ENCODE results near the gene TMEM63B. TPM values are rescaled to one million over a fixed set of nuclear protein-coding genes. Genes with fewer than 3 reads are reported as not detected.

The TMEM63B gene
- total and polyA plus RNA-seq, 2 donors (not counting 1 experiment from before 2014, with no cell fraction given), result 15.4 to 19.1 TPM

DNA sequence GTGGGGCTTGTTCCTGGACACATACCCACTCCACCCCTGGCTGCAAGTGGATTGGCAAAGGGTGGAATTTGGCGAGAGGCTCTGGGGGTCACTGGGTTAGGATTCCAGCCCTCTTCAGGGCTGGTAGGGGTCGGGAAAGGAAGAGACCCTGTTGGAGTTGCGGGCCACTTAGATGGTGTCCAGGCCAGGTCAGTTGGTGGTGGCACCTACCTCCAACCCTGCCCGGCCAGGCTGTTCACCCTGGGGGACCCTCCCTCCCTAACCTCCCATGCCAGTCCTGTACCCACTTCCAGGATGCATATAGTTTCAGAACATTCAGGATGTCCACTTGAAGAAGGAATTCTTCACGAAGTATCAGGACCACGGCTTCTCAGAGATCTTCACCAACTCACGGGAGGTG, 52.3 kb downstream of the TMEM63B start:
- Mint-ChIP-seq H3K9me3 (ENCODE audit: insufficient read depth) (no peaks in the 10 kb centered on the region), H3K27ac (no peak overlapping the region), H3K4me3 (no peak overlapping the region), H3K27me3 (peaks cover 2% of the 10 kb centered on the region), H3K4me1 (peaks cover 14% of the 10 kb centered on the region)
- 93% methylated on average over 4 of the region's 7 CpGs for WGBS (ENCODE audit: insufficient coverage)
- Histone ChIP-seq H3K9me3 (ENCODE audit: control extremely low read depth in 1 of 3, control insufficient read depth in 2 of 3, insufficient read depth in 1 of 3, low read length in 2 of 3) (peaks cover 0 to 3% (median 0%) of the 10 kb centered on the region in 3 donors), H3K36me3 (replicated peaks in 1 of 2; ENCODE audit: control extremely low read depth in 1 of 2, control insufficient read depth in 1 of 2, extremely low read depth in 1 of 2, insufficient read depth in 2 of 2, low read length in 1 of 2) (no peaks in the 10 kb centered on the region), H4K20me1 (ENCODE audit: control insufficient read depth, insufficient read depth, low read length, poor library complexity, severe bottlenecking) (no peaks in the 10 kb centered on the region), H3K27ac (ENCODE audit: low read length in 2 of 2) (no peak overlapping the region), H3K4me2 (replicated peaks; ENCODE audit: low read depth, low read length, poor library complexity, severe bottlenecking) (no peak overlapping the region), H3K4me1 (ENCODE audit: control insufficient read depth in 2 of 2, insufficient read depth in 2 of 2, low read length in 2 of 2) (peaks cover 10 to 13% of the 10 kb centered on the region in 2 donors), H3K4me3 (ENCODE audit: control extremely low read depth in 1 of 5, extremely low read depth in 1 of 5, insufficient read depth in 1 of 5, low read depth in 2 of 5, low read length in 4 of 5) (no peak overlapping the region), H2AFZ (ENCODE audit: insufficient read depth, low read depth, low read length, poor library complexity, severe bottlenecking) (no peak overlapping the region), H3K9ac (ENCODE audit: low read length) (no peak overlapping the region), H3K27me3 (replicated peaks in 1 of 4; ENCODE audit: control extremely low read depth in 1 of 4, control insufficient read depth in 3 of 4, insufficient read depth in 4 of 4, low read length in 3 of 4) (peaks cover 0 to 17% (median 0%) of the 10 kb centered on the region in 4 experiments), H3K79me2 (ENCODE audit: control insufficient read depth, insufficient read depth, low read length) (no peaks in the 10 kb centered on the region)
- ATAC-seq (ENCODE audit: low read depth) (no peak), DNase-seq (no peak)
- TF ChIP-seq EZH2 (IDR thresholded peaks at IDR 0.05; ENCODE audit: borderline replicate concordance, insufficient read depth, low read depth, low read length, poor library complexity, severe bottlenecking), result no peak
- TF ChIP-seq, protein P1, sequence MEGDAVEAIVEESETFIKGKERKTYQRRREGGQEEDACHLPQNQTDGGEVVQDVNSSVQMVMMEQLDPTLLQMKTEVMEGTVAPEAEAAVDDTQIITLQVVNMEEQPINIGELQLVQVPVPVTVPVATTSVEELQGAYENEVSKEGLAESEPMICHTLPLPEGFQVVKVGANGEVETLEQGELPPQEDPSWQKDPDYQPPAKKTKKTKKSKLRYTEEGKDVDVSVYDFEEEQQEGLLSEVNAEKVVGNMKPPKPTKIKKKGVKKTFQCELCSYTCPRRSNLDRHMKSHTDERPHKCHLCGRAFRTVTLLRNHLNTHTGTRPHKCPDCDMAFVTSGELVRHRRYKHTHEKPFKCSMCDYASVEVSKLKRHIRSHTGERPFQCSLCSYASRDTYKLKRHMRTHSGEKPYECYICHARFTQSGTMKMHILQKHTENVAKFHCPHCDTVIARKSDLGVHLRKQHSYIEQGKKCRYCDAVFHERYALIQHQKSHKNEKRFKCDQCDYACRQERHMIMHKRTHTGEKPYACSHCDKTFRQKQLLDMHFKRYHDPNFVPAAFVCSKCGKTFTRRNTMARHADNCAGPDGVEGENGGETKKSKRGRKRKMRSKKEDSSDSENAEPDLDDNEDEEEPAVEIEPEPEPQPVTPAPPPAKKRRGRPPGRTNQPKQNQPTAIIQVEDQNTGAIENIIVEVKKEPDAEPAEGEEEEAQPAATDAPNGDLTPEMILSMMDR (IDR thresholded peaks at IDR 0.05), result no peak
- intact Hi-C loops (cut with micrococcal nuclease), result no loop called here
- ChIA-PET POLR2A (no interaction called here), CTCF (interaction anchor here (0.7 to 1.6 kb wide), 3 partner anchors 42 to 159 kb away, joined by 3 to 4 read pairs (median 4); no protein-coding TSS in a partner anchor)

DNA sequence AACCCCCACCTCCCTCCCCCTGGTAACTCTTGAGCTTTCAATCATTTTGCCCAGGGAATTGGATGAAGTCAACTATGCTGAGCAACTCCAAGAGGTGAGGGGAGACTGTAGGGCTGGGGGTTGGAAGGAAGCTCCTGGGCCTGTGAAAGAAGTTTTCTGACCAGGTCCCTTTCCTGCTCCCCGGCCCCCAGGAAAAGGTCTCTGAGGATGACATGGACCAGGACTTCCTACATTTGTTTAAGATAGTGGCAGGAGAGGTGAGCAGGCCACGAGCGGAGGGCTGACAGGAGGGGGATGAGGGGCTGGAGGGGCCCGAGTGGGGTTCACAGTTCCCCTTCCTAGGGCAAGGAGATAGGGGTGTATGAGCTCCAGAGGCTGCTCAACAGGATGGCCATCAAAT, 53.1 kb downstream of the TMEM63B start:
- no peak overlapping the region for H3K27ac Mint-ChIP-seq
- DNase-seq (no peak), ATAC-seq (ENCODE audit: low read depth) (no peak)
- Histone ChIP-seq H3K36me3 (replicated peaks in 1 of 2; ENCODE audit: control extremely low read depth in 1 of 2, control insufficient read depth in 1 of 2, extremely low read depth in 1 of 2, insufficient read depth in 2 of 2, low read length in 1 of 2) (no peaks in the 10 kb centered on the region), H3K9me3 (ENCODE audit: control extremely low read depth in 1 of 3, control insufficient read depth in 2 of 3, insufficient read depth in 1 of 3, low read length in 2 of 3) (peaks cover 0 to 3% (median 0%) of the 10 kb centered on the region in 3 donors), H3K27ac (ENCODE audit: low read length in 2 of 2) (no peak overlapping the region), H3K27me3 (replicated peaks in 1 of 4; ENCODE audit: control extremely low read depth in 1 of 4, control insufficient read depth in 3 of 4, insufficient read depth in 4 of 4, low read length in 3 of 4) (peaks cover 0 to 17% (median 0%) of the 10 kb centered on the region in 4 experiments), H3K79me2 (ENCODE audit: control insufficient read depth, insufficient read depth, low read length) (no peaks in the 10 kb centered on the region), H3K4me1 (ENCODE audit: control insufficient read depth in 2 of 2, insufficient read depth in 2 of 2, low read length in 2 of 2) (peaks cover 10 to 13% of the 10 kb centered on the region in 2 donors), H3K9ac (ENCODE audit: low read length) (no peak overlapping the region), H2AFZ (ENCODE audit: insufficient read depth, low read depth, low read length, poor library complexity, severe bottlenecking) (no peak overlapping the region), H3K4me2 (replicated peaks; ENCODE audit: low read depth, low read length, poor library complexity, severe bottlenecking) (no peak overlapping the region), H4K20me1 (ENCODE audit: control insufficient read depth, insufficient read depth, low read length, poor library complexity, severe bottlenecking) (no peaks in the 10 kb centered on the region), H3K4me3 (ENCODE audit: control extremely low read depth in 1 of 5, extremely low read depth in 1 of 5, insufficient read depth in 1 of 5, low read depth in 2 of 5, low read length in 4 of 5) (no peak overlapping the region)
- 100% methylated on average over 4 of the region's 4 CpGs for WGBS (ENCODE audit: insufficient coverage)
- H3K4me1 Mint-ChIP-seq, result peaks cover 14% of the 10 kb centered on the region
- CTCF ChIA-PET, result interaction anchor here (0.7 to 1.6 kb wide), 5 partner anchors 22 to 158 kb away, joined by 3 to 4 read pairs (median 4); no protein-coding TSS in a partner anchor
- POLR2A ChIA-PET, result interaction anchor here (0.7 kb wide), 1 partner anchor 74 kb away, joined by 3 read pairs; no protein-coding TSS in a partner anchor
- H3K4me3 Mint-ChIP-seq, result no peak overlapping the region
- H3K9me3 Mint-ChIP-seq (ENCODE audit: insufficient read depth), result no peaks in the 10 kb centered on the region
- no peak for TF ChIP-seq EZH2 (IDR thresholded peaks at IDR 0.05; ENCODE audit: borderline replicate concordance, insufficient read depth, low read depth, low read length, poor library complexity, severe bottlenecking)
- TF ChIP-seq, protein P1 (IDR thresholded peaks at IDR 0.05), result no peak
- intact Hi-C loops (cut with micrococcal nuclease), result no loop called here
- peaks cover 5% of the 10 kb centered on the region for H3K27me3 Mint-ChIP-seq
